ENCODE results near the gene MAP2.

DNA sequence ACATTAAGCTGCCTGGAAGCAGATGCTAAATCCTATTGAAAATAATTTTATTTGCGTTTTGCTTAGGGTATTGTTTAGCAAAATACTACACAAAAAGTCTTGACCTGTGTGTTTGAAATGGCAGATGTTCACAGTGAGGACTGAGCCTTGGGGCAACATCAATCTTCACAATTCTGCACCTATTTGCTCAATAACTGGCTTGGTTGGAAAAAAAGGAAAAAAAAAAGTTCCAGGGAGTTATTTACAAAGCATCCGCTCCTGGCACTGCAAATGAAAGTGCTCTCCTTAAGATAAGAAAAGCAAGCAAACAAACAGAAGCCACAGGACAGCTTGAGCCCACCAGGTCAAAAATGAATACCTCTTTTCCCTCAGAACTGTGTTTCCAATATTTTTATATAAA is 77.7 kb downstream of the MAP2 start:
- TF ChIP-seq FOXK2 (IDR thresholded peaks at IDR 0.05) (no peak), SP1 (IDR thresholded peaks at IDR 0.05) (no peak), TARDBP (IDR thresholded peaks at IDR 0.05) (no peak), ZNF384 (IDR thresholded peaks at IDR 0.05) (no peak; the same call in 1 of the 2 replicates), ARNT (IDR thresholded peaks at IDR 0.05) (no peak), L3MBTL2 (conservative IDR thresholded peaks at IDR 0.05) (no peak), BHLHE40 (IDR thresholded peaks at IDR 0.05; ENCODE audit: borderline replicate concordance) (no peak)
- TF ChIP-seq, protein P1, sequence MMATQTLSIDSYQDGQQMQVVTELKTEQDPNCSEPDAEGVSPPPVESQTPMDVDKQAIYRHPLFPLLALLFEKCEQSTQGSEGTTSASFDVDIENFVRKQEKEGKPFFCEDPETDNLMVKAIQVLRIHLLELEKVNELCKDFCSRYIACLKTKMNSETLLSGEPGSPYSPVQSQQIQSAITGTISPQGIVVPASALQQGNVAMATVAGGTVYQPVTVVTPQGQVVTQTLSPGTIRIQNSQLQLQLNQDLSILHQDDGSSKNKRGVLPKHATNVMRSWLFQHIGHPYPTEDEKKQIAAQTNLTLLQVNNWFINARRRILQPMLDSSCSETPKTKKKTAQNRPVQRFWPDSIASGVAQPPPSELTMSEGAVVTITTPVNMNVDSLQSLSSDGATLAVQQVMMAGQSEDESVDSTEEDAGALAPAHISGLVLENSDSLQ (IDR thresholded peaks at IDR 0.05) = no peak
